ENCODE data around the gene THSD4.
A peak's percentile ranks its signal among the peaks of the same experiment; 100 is the strongest.
"Not testable (repeated sequence)": the region's sequence is repeated elsewhere in the genome, so short reads cannot be mapped to it uniquely, and the experiment has no call there.

The THSD4 gene

DNA sequence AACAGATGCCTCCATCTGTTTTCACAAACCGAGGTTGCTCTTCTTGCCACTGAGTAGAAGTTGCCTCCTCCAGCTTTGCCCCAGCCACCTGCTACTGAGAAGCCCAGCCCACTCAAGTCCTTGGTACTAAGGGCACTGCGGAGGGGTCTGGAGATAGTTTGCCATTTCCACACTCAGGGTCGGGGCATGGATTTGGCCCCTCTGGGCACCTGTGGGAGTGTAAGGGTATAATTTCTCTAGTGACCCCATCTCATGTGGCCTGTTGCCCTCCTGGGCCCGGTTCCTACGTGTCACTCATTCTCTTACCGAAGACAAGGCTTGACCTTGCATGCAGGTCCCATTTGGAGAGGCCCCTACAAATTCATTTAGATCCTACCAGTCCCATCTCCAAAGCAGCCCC lies 79.0 kb downstream of the THSD4 start:
- DNase-seq: no peak

DNA sequence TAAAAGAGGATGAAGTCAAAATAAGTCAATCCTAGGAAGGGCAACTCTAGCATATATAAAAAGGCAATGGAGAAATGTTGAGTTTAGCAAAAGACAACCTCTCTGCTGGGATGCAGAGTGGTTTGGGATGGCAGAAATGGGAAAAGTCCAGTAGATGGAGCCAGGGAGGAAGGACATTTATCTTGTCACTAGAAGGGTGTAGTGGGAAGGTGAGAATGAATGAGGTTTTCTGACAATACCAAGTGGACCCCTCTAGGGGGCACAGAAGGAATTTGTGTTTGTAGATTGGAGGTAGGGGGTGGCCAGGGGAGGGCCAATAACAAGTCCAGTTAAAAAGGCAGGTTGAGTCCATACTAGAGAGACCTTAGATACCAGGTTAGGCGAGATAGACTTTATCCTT lies 80.0 kb downstream of the THSD4 start:
- DNase-seq: peak in 1 of 3 experiments; percentile 23

DNA sequence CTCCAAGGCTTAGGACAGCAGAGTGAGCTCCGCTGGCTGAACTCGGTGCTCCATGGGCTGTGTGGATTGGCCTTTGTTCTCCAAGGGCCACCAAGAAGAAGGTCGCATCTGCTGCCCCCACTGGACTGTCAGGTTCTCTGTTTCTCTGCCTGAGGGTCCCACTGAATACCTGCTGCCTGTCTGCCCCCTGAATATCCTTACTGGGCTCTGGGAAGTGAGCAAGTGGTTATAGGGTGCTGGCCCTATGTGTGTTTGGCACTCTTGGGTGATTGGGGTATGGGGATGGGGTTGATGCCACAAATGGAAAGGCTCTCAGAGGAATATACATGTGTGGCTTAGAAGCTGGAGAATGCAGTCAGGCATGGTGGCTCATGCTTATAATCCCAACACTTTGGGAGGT lies 82.3 kb downstream of the THSD4 start:
- no peak for DNase-seq

DNA sequence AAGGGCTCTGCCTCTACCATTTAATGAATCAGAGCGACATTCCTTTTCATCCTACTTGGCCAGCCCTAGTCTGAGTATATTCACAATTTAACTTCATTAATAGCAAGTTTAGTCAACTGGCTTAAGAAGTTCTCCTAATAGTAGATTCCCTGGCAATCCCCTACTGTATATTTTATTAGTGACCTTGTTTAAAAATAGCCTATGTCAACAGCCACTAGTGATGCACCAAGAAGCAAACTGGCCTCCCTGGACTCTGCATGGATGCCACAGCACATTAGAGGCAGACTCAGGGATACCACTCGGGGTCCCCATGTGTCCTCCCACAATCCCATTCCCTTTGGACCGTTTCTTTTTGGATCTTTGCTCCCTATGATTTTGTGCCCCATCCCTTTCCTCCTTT lies 83.6 kb downstream of the THSD4 start:
- no peak for DNase-seq

DNA sequence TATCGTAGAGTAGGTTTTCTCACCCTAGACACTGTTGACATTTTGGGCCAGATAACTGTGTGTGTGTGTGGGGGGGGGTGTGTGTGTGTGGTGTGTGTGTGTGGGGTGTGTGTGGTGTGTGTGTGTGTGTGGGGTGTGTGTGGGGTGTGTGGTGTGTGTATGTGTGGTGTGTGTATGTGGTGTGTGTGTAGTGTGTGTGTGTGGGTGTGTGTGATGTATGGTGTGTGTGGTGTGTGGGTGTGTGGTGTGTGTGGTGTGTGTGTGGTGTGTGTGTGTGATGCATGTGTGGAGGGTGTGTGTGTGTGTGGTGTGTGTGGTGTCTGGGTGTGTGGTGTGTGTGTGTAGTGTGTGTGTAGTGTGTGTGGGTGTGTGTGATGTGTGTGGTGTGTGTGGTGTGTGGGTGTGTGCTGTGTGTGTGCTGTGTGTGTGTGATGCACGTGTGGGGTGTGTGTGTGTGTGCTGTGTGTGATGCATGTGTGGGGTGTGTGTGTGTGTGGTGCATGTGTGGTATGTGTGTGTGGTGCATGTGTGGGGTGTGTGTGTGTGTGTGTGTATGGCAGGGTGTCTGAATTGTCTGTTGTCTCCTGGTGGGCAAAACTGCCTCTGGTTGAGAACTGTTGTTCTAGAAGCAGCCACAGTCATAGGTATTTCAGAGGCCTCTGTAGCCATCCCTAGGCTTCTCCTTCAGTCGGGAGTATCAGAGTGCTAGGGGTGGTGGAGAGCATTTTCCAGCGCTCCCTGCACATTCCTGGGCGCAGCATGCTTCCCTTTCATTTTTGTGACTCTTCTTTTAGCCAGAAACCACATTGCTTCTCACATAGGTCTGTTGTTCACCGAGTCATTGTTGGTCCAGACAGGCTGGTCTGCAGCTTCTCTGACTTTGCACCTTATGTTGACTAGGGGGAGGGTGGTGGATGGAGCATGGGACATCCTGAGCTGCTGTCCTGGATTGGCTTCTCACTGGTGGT lies 84.4 kb downstream of the THSD4 start:
- DNase-seq: peak in 1 of 3 experiments; percentile 22

DNA sequence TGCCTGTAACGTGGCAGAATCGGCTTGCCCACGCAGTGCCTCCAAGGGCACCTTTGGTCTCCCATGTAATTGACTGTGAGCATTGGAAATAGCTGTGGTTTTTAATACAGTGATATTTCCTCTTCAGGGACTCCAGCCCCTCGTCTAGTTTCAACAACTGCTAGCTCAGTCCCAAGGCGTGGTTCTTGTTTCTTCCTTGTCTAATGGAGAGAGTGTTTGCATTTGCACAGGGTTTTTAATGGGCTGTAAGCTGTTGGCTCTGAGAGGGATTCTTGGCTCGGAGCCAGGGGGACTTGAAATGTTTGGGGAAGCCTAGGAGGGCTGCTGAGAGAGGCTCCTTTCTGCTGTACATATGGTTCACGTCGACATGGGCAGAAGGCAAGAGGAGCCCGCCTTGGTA lies 86.2 kb downstream of the THSD4 start:
- peak; percentile 91 to 99 (median 99) for DNase-seq

DNA sequence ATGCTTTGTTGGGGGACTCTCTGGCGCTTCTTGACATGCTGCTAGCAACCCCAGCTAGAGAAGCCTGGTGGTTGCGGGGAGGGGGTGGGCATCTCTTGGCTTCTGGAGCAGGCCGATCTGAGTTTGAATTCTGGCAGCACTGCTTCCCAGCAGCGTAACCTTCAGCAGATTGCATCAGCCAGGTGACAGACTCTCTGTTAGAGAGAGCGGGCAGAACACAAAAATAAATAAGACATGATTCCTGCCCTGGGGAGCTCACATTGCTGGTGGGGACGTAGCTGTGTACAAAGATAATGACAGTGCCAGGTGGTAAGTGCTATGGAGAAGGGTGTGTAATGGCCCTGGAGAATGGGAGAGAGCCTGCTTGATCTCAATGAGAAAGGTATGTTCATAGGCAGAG lies 87.4 kb downstream of the THSD4 start:
- peak; percentile 79 to 94 (median 79) for DNase-seq

DNA sequence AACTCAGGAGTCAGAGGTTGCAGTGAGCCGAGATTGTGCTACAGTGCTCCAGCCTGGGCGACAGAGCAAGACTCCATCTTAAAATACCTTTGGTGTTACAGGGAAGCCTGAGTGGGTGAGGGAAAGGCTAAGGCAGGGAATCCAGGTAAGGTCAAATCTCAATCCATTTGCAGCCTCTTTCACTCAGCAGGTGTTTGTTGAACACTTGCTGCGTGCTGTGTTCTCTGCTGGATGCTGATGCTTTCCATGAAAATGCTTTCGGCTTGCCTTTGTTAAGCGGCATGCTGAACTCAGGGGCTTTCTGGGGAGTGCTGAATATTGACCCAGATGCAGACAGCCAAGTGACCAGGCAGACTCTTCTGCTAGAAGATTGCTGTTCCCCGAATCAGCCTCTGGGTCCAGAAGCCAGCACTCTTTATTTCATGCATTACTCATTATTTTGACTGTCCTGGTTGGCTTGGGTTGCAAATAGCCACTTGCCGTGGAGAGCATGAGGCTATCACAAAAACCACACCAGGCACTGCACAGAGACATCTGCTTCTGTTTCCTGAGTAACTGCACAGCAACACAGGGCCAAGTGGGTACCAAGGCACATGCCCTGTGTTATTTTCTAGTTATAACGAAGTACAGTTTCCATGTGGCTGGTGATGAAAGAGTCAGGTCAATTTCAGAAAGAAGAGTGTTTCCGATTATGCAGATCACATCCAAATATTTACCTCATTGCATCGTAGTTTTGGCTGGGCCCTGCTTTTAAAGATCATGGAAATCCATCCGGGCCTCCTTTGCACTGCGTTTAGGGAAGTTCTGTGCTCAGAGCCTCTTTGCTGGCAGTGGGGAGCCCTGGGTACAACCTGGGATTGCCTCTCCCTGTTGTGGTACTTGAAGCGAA lies 88.6 kb downstream of the THSD4 start:
- peak; percentile 8 to 80 (median 46) for DNase-seq

DNA sequence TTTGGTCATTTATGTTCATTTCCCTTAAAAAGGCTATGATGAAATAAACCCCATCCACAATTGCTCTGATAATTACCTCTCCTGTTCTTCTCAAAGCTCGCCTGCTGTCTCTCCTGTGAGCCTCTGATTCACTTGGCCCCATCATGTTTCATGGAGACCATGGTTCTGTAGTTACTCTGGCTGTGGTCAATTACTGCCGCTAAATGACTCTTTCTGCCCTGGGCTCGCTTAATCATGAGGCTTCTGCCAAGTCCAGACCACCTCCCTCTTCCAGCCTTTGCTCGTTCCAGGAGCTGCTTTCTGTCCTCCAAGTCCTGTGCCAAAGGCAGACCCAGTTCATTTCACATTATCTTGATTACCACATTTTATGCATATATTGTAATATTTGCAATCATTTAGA lies 91.9 kb downstream of the THSD4 start:
- no peak for DNase-seq

DNA sequence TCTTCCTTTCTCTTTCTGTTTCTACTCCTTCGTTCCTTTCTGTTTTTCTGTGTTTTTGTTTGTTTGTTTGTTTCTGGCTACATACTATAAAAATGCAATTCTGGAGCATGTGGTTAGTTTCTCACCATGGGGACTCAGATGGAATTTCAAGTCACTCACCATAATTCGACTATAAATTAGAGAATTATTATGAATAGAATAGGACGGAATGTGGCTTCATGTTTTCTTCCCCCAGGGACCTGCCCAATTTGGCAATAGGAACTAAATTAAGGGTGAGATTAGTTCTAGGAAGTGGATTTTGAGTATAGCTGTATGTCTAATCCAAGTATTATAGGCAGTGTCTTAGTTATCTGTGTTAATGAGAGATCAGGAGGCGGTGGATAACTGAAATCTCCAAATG lies 96.9 kb downstream of the THSD4 start:
- no peak for DNase-seq

DNA sequence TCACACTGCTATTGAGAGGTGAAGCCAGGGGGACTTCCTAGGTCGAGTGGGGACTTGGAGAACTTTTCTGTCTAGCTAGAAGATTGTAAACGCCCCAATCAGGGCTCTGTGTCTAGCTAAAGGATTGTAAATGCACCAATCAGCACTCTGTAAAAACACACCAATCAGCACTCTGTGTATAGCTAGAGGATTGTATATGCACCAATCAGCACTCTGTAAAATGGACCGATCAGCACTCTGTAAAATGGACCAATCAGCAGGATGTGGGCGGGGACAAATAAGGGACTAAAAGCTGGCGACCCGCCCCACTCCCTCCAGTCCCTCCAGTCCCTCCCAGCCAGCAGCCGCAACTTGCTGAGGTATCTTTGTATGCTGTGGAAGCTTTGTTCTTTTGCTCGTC lies 98.7 kb downstream of the THSD4 start:
- not testable (repeated sequence) for DNase-seq

DNA sequence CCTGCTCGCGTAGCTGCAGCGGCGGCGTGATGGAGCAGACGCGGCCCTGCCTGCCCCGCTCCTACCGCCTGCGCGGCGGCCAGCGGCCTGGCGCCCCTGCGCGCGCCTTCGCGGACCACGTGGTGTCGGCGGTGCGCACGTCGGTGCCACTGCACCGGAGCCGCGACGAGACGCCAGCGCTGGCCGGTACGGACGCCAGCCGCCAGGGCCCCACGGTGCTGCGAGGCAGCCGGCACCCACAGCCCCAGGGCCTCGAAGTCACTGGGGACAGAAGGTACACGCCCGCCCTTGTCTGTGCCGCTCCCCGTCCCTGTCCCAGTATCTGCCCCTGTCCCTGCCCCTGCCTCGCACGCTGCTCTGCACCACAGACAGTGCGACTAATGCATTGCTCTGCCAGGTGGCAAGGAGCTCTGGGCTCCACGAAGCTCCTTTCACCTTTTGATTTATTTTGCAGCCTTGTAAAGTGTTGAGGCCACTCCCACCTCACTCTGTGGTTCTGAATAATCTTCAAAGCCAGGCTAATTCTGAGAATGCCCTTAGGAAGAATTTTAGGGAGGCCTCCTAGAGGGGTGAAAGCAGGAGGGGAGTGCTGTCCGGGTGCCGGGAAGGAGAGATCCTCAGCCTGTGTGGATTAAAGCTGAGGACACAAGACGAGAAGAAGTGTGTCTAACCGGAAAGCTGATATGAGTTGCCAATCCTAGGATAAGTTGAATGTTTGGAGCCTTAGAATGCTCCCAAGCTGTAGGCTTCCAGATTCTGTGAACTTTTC lies 100.0 kb downstream of the THSD4 start:
- no peak for DNase-seq

DNA sequence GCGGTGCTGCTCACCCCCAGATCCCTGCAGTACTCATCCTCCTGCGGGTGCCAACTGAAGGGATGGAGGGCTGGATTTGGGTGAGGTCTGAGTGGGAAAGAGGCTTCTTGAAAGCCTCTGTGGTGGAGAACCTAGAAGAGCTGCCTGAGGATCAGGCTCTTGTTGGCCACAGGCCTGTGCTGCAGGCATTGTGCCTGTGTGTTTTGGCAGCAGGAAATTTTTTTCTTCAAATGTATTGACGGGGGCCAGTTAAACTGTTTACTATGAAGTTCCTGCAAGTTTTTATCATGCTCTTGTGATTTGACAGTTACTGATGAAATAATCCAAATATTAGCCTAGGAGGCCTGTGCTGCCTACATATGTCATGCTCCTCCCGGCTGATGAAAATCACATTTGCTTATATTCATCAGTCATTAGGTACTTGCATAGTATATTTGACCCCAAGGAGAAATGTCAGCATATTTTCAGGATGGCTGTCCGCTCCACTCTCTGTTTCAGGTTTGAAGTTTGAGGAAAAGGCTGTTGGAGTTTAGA lies 103.1 kb downstream of the THSD4 start:
- no peak for DNase-seq

DNA sequence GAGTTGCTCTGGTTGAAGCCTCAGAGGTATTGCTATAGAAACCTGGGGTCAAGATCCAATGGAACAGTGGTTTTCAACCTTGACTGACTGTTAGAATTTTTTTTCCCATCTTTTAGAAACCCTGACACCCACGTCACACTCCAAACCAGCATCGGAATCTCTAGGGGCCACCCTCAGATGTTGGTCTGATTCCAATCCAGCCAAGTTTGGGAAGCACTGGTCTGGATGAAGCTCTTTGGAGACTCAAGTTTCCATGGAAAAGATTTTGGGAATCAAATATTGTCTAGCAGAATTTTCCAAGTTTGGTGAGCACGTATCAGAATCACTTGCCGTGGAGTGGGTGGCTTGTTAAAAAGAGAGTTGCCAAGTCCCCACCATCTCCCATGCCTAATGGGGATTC lies 103.8 kb downstream of the THSD4 start:
- DNase-seq: no peak

DNA sequence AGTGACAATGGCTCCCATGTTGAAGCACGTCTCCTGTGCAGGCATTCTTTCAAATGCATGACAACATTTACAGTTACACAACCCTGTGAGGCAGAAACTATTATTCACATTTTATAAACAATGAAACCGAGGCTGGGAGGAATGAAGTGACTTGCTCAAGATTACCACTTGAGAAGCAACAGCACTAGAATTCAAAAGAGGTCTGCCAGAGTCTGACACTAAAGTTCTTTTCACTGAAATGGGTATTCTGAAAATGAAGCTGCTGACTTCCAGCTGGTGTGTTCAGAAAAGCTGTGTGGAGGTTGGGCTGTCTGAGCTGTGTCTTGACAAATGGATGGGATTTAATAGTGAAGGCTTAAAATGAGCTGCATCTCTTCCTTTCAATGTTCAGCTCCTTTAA lies 104.4 kb downstream of the THSD4 start:
- DNase-seq: no peak

DNA sequence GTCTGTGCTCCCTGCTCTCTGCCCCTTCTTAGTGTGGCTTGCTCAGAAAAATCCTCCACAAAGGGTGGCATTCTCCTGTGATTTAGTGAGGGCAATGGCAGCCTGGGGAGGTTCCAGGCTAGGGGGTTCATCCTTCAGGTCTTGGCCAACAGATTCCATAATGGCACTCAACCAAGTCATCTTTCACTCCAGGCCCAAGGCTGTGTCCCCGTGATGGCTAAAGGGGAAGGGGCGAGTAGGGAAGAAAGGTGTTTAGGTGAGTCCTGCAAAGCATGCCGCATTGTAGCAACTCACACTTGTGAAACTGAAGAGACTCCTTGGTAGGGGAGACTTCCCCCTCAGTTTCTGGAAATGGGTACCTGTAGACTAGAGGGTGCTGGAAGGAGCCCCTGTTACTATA lies 105.6 kb downstream of the THSD4 start:
- DNase-seq: no peak

DNA sequence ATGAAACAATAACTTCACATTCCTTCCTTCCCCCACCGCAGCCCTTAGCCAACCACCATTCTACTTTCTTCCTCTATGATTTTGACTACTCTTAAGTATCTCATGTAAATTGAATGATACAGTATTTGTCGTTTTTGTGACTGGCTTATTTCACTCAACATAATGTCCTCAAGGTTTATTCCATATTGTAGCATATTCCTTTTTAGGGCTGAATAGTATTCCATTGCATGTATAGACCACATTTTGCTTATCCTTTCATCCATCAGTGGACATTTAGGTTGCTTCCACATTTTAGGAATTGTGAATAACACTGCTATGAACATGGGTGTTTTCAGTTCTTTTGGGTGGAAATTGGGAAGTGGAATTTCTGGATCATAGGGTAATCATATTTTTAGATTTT lies 106.1 kb downstream of the THSD4 start:
- DNase-seq: no peak

DNA sequence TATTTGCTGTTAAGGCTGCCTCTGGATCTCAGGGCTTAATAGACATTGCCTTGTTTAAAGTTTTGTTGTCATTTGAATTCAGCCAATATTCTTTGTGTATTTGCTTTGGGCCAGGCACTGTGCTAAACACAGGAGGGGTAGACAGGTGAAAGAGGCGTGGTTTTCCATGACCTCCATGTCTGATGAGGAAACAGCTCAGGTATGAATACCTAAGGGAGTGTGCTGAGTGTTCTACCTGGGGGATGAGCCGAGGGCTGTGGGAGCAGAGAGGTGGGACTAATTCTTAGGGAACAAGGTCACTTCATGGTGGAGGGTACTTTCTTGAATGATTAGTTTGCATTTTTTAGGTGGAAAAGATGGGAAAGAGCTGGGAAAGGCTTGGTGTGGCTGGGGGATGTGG lies 108.2 kb downstream of the THSD4 start:
- no peak for DNase-seq

DNA sequence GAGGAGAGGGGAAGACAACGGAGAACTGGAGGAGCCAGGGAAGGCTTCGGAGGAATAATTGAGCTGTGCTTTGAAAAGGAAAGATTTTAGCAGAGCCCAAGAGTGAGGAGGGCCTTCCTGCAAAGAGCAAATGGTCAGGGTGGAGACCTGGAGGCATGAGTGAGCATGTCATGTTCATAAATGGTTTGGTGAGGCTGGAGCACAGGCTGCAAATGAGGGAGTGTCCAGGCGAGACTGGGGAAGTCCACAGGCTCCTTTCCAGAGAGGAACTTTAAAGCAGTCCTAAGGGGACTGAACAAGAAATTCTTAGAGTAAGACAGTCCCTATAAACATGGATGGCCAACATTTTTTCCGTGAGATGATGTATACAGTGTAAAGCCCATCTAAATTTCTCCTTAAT lies 108.8 kb downstream of the THSD4 start:
- DNase-seq: no peak

DNA sequence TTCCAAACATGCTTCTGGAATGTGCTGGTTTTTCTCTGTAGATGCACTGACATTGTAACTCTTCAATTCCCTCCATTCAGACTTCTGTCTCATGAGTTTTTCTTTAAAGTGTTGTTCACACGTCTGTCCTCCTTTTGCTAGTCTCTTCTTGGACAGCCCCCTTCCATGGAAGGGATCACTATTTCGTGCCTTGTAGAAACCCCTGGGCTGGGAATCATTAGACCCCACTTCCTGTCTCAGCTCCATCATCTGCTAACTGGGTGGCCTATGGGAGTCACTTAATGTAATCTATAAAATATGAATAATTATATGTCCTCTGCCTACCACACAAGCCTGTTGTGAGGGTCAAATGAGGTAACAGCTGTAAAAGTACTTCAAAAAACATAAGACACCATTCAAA lies 110.6 kb downstream of the THSD4 start:
- DNase-seq: no peak

DNA sequence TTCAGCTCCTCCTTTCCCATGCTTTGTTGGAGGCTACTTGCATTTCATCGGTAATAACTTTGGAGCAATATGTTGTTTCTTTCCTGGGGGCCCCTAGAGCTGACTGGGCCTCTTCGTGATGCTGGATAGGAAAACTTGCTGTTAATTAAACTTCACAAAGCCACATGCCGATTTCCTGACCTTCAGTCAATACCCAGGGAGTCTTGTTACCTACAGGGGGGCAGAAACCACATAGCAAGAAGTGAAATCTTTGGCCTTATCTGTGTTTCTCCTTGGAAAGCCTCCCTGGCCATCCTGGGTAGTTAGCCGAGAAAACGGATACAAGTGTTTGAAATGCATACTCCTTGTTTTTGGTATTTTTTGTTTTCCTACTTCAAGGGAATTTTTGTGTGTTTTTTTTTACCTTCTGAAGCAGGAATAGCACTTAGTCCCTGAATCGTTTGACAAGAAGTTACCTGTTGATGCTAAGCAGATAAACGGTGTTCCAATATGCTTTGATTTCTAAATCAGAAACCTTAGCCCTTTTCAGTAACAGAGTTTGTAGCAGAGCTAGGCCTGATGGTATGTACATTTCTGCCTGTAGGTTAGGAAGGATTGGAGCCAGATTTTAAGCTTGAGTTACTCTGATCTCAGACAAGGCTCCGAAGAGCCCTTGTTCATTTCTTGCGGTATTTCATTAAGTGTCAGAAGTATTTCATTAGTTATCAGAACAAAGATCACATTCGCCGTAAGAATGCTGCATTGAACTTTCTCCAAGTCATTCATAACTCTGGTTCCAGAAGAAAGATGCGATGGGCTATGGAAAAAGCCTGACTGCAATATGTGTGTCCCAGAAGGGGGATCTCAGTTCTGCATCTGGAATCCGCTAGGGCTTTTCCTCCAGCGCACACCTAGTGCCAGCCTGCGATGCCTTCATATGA lies 111.5 kb downstream of the THSD4 start:
- DNase-seq: no peak

DNA sequence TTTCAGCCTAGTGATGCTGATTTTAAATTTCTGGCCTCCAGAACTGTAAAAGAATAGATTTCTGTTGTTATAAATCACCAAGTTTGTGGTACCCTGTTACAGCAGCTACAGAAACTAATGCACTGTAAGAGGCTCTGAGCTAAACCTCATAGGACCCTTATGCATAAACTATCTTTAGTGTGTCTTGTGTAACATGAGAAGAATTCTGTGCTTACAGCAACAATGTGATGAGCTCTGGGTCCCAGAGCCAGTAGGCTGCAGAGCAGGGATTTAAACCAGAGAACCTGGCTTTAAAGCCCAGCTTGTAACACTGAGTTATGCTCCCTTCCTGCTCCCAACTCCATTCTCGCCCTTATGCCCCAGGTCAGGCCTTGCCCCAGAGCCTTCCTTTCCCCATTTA lies 113.1 kb downstream of the THSD4 start:
- DNase-seq: no peak
